Activated naive CD8-positive, alpha-beta T cell (primary cell): ENCODE measurements around the gene RBP3.

Experiments
- H3K27ac Mint-ChIP-seq: one replicate; pipeline ENCODE4 v1.8.0; 2021; ENCODE audit warnings: mixed read lengths
- H3K27me3 Mint-ChIP-seq: one replicate; pipeline ENCODE4 v1.8.0; 2021; ENCODE audit warnings: mixed read lengths
- H3K36me3 Mint-ChIP-seq: one replicate; pipeline ENCODE4 v1.8.0; 2021; ENCODE audit warnings: mixed read lengths
- H3K4me1 Mint-ChIP-seq: one replicate; pipeline ENCODE4 v1.8.0; 2021; ENCODE audit warnings: low read depth, mixed read lengths
- H3K4me3 Mint-ChIP-seq: one replicate; pipeline ENCODE4 v1.8.0; 2021; ENCODE audit warnings: mild to moderate bottlenecking, mixed read lengths
- H3K9me3 Mint-ChIP-seq: one replicate; pipeline ENCODE4 v1.8.0; 2021; ENCODE audit warnings: low read depth, mixed read lengths

The RBP3 gene

DNA sequence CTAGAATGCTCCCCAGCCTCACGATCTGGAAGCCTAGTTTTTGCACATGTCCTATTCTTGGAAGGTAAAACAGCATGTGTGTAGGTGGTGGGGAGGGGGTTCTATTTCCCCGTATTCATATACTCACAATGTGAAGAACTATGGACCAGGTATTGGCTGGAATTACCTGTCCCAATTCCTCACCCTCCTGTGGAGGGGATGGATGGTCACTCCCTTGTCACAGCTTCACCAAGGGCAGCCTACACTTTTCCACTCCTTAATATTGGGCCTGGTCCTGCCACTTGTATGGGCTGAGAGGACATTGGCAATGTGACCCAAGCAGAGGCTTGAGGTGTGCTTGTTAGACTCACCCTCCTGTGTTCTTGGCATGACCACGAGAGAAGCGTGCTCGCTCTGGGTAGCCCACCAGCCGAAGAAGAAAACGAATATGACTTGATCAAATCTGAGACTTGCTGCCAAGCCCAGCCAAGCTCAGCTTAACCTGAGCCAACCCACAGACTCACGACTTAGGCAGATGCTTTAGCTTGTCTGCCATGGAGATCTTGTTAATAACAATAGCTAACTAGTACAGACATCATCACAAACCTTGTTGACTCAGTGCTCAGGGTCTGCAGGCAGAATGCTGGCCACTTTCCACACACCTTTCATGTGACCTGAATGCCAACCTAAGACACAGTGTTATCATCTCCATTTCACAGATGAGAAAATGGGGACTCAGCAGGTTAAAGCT, 18.7 kb downstream of the RBP3 start:
- no peak overlapping the region for H3K4me3 Mint-ChIP-seq
- no peaks in the 10 kb centered on the region for H3K4me1 Mint-ChIP-seq
- no peak overlapping the region for H3K27ac Mint-ChIP-seq
- no peaks in the 10 kb centered on the region for H3K36me3 Mint-ChIP-seq
- H3K9me3 Mint-ChIP-seq, result no peaks in the 10 kb centered on the region
- no peaks in the 10 kb centered on the region for H3K27me3 Mint-ChIP-seq

DNA sequence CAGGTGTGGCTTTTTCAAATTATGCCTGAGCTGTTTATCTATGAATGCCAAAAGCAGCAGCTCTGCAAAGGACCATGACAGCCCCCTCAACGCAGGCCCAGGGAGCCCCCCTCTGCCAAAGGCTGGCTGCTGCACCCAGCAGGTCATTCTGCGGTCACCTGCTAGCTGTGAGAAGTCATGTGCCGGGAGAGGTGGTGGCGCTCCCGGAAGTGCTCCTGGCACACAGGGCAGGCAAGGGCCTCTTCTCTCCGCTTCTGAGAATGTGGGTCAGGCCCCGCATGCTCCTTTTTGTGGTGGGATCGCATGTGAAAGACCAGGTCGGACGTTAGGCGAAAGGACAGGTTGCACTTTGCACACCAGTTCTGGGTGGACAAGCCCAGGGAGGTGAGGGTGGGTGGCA, 19.5 kb downstream of the RBP3 start:
- Mint-ChIP-seq H3K27ac (no peak overlapping the region), H3K36me3 (no peaks in the 10 kb centered on the region), H3K4me1 (peaks cover 2% of the 10 kb centered on the region), H3K9me3 (no peaks in the 10 kb centered on the region), H3K27me3 (no peaks in the 10 kb centered on the region), H3K4me3 (no peak overlapping the region)

DNA sequence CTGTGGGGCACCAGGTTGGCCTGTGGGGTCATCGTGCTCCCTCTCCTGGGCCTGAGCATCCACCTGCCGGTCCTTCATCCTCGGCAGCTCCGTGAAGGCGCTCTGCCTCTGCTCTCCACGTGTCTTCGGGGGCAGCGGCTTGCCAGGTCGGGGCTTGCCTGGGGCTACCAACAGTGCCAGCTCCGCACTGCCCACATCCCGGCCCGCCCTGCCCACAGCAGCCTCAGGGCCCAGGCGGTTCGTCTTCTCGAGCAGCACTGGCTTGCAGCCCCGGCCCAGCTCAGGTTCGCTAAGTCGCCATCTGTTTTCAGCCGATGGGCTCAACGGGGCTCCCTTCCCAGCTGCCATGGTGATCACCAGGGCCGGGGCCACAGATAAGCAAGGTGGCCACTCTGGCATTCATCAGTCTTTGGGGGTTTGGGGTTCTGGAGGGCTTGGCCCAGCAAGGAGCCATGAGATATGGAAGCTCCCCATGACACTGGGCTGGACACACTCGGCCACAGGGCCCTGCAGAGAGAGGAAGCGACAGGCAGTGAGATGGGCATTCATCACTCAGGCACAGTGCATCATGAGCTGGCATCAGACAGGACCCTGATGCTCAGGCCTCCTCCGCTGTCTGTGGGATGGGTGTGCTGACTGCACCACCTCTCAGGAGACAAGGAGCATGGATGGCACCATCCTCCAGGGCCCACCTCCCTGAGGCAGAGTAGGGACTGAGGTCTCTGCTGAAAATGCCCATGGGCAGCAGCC, 20.4 kb downstream of the RBP3 start:
- Mint-ChIP-seq H3K27me3 (no peaks in the 10 kb centered on the region), H3K27ac (no peak overlapping the region), H3K4me1 (peaks cover 4% of the 10 kb centered on the region), H3K9me3 (no peaks in the 10 kb centered on the region), H3K36me3 (no peaks in the 10 kb centered on the region), H3K4me3 (no peak overlapping the region)

DNA sequence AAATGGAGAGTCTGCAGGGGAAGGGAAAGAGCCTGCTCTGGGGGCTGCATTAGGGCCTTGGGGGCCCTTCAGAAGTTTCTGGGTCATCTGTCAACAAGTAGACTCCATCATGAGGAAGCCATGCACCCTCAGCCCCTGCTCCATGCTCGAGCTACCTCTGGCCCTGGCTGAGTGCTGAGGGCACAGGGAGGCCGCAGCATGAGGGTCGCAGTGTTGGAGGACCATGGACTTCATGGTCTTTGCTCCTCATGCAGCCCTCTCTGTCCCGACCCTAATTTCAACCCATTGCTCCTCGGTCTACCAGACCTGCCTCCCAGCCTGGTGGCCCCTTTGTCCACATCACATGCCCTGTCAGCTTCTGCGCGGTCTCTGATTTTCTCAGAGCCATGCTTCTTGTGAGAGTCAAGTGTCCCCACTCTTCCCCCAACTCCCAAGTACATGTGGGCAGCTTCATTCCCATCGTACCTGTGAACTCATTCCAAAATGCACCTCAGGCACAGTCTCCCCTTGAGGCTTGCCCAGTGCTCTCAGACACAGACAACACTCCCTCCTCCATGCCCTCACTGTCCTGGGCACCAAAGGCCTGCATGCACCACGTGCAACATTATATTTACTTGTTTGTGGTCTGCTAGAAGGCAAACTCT, 21.2 kb downstream of the RBP3 start:
- H3K4me3 Mint-ChIP-seq, result no peak overlapping the region
- no peaks in the 10 kb centered on the region for H3K9me3 Mint-ChIP-seq
- no peak overlapping the region for H3K27ac Mint-ChIP-seq
- H3K36me3 Mint-ChIP-seq, result no peaks in the 10 kb centered on the region
- peaks cover 4% of the 10 kb centered on the region for H3K4me1 Mint-ChIP-seq
- H3K27me3 Mint-ChIP-seq, result no peaks in the 10 kb centered on the region

DNA sequence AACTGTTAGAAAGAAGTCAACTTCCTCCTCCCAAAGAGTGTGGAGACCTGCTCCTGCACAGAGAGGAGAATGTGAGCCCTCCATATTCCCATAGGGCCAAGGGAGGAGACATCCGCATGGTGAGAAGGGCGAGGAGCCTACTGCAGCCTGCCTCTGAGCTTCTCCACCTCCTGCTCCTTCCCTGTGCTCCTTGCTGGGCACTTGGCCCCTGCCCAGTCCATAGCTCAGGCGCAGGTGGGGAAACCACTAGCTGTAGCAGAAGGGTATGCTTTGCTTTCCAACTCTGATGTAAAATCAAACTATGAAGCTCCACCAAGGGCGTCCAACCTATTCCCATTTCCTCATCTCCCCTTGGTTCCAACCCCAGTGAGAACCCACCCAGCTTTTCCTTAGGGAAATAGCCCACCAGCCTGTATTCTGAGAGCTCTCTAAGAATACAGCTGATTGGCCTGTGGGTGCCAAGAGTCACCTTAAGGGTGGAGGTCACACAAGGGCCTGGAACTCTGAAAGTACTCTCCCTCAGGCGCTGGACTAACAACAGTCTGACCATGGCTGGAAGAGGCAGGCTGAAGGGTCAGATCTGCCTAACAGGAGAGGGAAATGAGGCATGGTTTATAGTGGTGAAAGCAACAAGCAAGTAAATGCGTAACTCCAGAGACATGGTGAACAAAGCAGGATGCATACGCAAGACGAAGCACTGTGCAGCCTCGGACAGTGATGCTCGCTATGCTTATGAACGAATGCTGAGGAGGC, 22.0 kb downstream of the RBP3 start:
- H3K4me3 Mint-ChIP-seq, result no peak overlapping the region
- peaks cover 4% of the 10 kb centered on the region for H3K4me1 Mint-ChIP-seq
- no peaks in the 10 kb centered on the region for H3K27me3 Mint-ChIP-seq
- no peaks in the 10 kb centered on the region for H3K36me3 Mint-ChIP-seq
- H3K9me3 Mint-ChIP-seq, result no peaks in the 10 kb centered on the region
- H3K27ac Mint-ChIP-seq, result no peak overlapping the region

DNA sequence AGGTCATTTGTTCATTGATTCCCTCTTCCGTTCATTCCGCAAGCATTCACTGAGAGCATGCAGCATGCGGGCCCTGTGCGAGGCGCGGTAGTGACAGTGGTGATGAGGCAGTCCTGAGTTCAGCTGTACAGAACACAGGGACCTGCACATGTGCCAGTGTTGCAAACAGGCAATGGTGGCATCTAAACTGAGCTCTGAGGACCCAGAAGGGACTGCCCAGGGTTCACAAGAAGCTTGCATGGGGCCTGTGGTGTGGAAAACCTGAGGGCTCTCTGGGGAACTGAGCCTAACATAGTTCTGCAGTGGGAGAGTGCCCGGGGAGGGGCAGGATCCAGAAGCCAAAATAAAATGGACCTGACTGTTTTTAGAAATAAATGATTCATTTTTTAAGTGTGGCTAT, 22.7 kb downstream of the RBP3 start:
- Mint-ChIP-seq H3K27me3 (peaks cover 4% of the 10 kb centered on the region), H3K9me3 (no peaks in the 10 kb centered on the region), H3K4me1 (peaks cover 4% of the 10 kb centered on the region), H3K36me3 (no peaks in the 10 kb centered on the region), H3K27ac (no peak overlapping the region), H3K4me3 (no peak overlapping the region)

DNA sequence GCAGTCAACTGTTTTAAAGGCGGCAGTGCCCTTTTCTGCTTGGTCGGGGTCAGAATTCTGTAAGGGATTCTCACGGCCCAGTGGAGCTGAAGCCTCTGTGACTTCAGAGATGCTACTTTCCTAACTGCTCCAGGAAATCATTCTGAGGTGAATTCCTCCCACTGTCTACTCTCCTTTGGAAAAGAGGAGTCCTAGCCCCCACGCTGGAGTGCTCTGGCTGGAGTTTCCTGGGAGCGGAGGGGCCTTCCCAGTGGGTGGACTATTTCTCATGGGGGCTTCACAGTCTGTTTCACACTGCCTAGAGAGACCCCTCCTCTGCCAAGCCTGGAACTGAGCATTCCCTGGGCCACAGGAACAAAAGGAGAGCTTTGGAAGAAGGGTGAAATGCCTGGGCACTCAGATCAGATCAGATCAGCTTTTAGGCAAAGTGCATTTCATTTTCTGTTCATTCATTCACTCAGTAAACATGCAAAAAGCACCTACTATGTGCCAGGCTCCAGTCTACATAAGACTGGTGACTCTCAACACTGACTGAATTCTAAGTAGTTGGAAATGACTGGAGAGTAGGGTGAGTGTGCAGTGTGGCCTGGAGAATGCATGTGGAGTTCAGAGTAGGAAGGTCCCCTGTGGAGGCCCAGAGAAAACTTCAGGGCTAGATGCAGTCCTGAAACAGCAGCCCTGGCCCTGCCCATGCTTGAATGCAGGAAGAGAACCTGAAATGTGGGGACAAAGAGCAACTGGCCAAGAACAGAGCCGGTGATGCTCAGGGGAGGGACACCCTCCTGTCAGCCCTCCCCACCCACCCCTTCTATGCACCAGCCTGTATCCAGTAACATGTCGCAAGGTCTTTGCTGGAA, 23.7 kb downstream of the RBP3 start:
- Mint-ChIP-seq H3K9me3 (no peaks in the 10 kb centered on the region), H3K27ac (no peak overlapping the region), H3K27me3 (peaks cover 4% of the 10 kb centered on the region), H3K36me3 (no peaks in the 10 kb centered on the region), H3K4me3 (no peak overlapping the region), H3K4me1 (peaks cover 4% of the 10 kb centered on the region)

DNA sequence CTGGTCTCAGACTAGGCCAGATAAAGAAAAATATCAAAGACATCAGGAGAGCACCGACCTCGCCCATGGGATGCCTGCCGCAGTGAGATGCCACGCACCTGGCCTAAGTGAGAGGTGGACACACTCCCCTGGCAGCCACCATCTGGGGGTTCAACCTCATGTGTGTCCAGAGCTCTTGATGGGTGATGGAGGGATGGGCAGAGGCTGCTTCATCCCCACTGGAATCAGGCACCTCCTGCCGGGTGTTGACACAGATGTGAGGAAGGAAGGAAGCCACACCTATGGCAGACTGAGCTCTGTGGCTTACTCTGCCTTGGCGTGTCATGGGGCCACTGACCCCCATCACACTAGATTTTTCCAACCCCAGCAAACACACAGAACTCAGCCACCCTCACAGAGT, 24.6 kb downstream of the RBP3 start:
- Mint-ChIP-seq H3K27ac (no peak overlapping the region), H3K4me3 (no peak overlapping the region), H3K27me3 (peaks cover 9% of the 10 kb centered on the region), H3K4me1 (peaks cover 4% of the 10 kb centered on the region), H3K9me3 (no peaks in the 10 kb centered on the region), H3K36me3 (no peaks in the 10 kb centered on the region)

DNA sequence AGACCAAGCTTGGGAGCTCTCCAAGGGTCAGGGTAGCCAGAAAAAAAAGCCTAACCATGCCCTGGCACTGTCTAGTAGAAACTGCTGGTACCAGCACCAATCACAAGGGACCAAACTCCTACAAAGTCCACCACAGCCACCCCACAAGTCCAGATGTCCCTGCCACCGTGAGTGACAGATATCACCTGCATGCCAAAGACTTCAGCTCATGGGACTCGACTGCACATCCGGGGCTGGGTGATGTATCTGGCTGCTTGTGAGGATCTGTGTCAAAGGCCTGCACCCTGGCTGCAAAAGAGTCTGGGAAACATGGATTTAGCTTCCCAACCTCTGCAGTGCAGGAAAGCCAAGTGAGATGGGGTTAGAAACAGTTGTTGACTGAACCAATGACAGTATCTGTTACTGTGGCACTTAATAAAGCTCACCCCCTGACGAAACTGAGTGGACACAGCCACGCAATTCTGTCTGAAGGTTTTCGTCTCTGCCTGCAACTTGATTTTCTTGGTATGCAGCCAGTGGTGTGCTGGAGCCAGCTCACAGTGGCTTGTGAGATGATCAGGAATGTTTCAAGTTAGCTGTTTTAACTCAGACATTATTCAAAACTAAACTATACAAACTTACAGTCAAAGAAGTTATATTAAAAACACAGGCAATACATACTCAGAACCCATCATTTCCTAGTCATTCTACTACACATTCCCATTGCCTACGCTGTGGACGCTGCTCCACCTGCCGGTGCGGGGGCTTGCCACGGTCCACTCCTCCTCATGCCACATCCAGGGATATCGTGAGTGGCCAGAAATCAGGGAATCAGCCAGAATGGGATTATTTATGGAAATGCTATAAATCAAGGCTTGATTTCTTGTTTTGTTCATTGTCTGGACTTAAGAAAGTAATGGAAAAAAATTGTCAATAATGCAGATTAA, 26.7 kb downstream of the RBP3 start:
- H3K27me3 Mint-ChIP-seq, result peaks cover 16% of the 10 kb centered on the region
- H3K27ac Mint-ChIP-seq, result no peak overlapping the region
- no peaks in the 10 kb centered on the region for H3K36me3 Mint-ChIP-seq
- no peak overlapping the region for H3K4me3 Mint-ChIP-seq
- peaks cover 4% of the 10 kb centered on the region for H3K4me1 Mint-ChIP-seq
- no peaks in the 10 kb centered on the region for H3K9me3 Mint-ChIP-seq

DNA sequence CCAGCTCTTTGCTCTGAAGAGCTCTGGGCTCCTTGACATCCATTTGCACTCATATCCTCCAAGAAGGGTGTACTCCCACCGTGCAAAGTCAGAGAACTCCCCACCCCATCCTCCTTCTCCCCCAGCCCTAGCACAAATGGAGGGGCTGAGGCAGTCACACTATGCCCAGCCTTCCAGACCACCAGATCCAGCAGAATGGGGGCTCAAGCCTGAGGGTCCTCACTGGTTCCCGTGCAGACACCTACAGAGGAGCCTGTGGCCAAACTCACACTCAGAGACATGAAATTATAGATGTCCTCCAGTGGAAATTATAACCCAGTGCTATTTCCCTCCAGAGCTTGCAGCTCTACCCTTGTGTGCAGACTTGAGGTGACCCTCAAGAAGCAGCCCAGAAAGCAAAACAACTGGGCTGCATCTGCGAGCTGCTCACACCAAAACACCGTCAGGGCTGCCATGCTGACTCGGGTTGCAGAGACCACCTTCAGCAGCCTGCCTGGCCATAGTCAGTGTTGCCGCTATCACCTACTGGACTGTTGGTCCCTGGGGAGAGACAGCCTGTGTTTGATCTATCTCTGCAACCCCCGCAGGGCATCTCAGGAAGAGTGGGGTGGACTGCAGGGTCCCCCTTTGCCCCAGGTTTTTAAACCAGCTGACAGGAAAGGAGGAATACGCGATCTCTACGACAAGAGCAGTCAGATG, 28.5 kb downstream of the RBP3 start:
- Mint-ChIP-seq H3K27ac (no peak overlapping the region), H3K27me3 (peaks cover 20% of the 10 kb centered on the region), H3K4me1 (peaks cover 4% of the 10 kb centered on the region), H3K4me3 (no peak overlapping the region), H3K9me3 (no peaks in the 10 kb centered on the region), H3K36me3 (no peaks in the 10 kb centered on the region)

DNA sequence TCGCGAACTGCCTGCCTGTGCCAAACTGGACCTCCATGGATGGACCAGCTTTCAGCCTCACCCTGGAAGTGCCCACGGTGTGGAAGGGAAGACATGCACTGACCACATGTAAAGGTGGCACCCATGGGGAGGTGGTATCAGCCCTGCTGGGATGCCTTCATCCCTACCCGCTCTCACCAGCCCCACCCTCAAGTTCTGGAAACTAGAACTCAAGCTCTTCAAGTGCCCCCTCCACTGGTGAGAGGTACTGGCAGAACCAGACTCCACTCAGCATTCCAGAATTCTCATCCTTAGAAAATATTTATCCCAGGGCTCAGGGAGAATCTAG, 30.0 kb downstream of the RBP3 start:
- Mint-ChIP-seq H3K9me3 (no peaks in the 10 kb centered on the region), H3K36me3 (no peaks in the 10 kb centered on the region), H3K27ac (no peak overlapping the region), H3K4me3 (no peak overlapping the region), H3K4me1 (no peaks in the 10 kb centered on the region), H3K27me3 (peaks cover 25% of the 10 kb centered on the region)

DNA sequence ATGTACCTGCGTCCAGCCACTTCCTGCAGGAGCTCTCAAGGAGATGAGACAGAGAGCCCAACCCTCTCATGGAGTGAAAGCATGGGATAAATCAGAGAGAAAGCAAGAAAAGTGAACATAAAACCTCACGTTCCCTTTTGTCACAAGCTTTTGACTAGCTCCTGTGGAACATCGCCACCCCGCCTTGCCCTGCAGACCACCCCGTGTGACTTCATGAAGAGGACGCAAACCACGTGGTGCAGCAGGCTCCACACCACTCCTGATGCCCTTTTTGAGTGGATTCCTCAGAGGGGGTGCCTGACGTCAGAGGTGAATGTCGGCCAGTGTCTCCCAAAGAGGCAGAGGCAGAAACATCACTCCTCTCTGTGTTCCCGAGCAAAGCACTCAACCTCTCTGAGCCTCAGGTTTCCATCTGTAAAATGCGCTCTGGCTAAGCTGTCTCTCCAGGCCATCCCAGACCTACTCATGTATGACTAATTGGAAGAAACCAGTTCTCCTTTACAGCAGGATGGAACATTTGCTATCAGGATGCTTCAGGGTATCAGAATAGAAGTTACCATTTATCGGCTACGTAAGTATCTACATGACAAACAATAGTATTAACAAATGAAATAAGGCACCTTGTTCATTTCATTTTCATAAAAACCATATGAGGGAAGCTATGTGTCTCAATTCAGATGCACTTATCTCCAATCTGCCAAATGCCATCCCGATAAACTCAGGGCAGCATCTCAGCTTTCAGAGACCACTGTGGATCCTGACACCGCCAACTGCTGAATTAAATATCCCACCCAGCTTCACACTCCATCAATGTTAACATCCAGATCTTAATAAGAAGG, 30.7 kb downstream of the RBP3 start:
- H3K27me3 Mint-ChIP-seq, result peaks cover 29% of the 10 kb centered on the region
- no peaks in the 10 kb centered on the region for H3K9me3 Mint-ChIP-seq
- no peaks in the 10 kb centered on the region for H3K36me3 Mint-ChIP-seq
- H3K27ac Mint-ChIP-seq, result no peak overlapping the region
- no peak overlapping the region for H3K4me3 Mint-ChIP-seq
- H3K4me1 Mint-ChIP-seq, result peaks cover 6% of the 10 kb centered on the region
